ENCODE data around the gene NIN. TPM values are rescaled to one million over a fixed set of nuclear protein-coding genes. Genes with fewer than 3 reads are reported as not detected.

Gene NIN
- total RNA-seq, 3 donors from 2014 or later (not counting 1 experiment from before 2014, with no cell fraction given) = 90.8 to 127 (median 118) TPM

DNA sequence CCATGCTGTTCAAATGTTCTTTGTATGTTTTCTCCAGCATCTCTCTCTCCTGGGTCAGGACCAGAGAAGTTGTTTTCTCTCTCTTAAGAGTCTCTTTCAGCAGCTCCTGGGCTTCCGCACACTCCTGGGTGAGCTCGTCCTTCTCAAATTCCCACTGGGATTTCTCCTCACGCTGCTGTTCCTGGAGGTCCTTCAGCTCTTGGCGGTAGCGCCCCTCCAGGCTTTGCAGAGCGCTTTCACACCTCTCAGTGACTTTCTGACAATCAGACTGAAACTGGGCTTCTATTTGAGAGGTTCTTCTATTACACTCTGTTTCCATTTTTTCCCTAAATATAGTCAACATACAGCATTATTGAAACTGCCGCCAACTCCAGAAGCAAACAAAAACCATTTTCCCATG is 72.7 kb downstream of the NIN start:
- Mint-ChIP-seq H3K27me3 (ENCODE audit: low read depth in 2 of 2) (no peaks in the 10 kb centered on the region), H3K4me3 (no peak overlapping the region), H3K4me1 (no peaks in the 10 kb centered on the region), H3K36me3 (peaks cover 41% of the 10 kb centered on the region), H3K9me3 (no peaks in the 10 kb centered on the region), H3K27ac (no peak overlapping the region)
- ATAC-seq = no peak
- peaks cover 79% of the 10 kb centered on the region for H3K36me3 ChIP-seq (ENCODE audit: control insufficient read depth, insufficient read depth, low read length)
- H3K27me3 ChIP-seq (ENCODE audit: control insufficient read depth, insufficient read depth, low read length) = no peaks in the 10 kb centered on the region
- WGBS (ENCODE audit: insufficient coverage) = 98% methylated on average over 7 of the region's 7 CpGs
- TF ChIP-seq, protein P1, sequence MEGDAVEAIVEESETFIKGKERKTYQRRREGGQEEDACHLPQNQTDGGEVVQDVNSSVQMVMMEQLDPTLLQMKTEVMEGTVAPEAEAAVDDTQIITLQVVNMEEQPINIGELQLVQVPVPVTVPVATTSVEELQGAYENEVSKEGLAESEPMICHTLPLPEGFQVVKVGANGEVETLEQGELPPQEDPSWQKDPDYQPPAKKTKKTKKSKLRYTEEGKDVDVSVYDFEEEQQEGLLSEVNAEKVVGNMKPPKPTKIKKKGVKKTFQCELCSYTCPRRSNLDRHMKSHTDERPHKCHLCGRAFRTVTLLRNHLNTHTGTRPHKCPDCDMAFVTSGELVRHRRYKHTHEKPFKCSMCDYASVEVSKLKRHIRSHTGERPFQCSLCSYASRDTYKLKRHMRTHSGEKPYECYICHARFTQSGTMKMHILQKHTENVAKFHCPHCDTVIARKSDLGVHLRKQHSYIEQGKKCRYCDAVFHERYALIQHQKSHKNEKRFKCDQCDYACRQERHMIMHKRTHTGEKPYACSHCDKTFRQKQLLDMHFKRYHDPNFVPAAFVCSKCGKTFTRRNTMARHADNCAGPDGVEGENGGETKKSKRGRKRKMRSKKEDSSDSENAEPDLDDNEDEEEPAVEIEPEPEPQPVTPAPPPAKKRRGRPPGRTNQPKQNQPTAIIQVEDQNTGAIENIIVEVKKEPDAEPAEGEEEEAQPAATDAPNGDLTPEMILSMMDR (IDR thresholded peaks at IDR 0.05) = no peak
- no peaks in the 10 kb centered on the region for H3K9me3 ChIP-seq (ENCODE audit: control insufficient read depth, insufficient read depth, low read length)
- intact Hi-C loops (cut with micrococcal nuclease) = no loop called here
- no peak overlapping the region for H3K27ac ChIP-seq (ENCODE audit: low read length)
- H3K4me3 ChIP-seq (ENCODE audit: low read length) = no peak overlapping the region
- no peak for DNase-seq
- H3K4me1 ChIP-seq (ENCODE audit: control insufficient read depth, insufficient read depth, low read length) = no peaks in the 10 kb centered on the region

DNA sequence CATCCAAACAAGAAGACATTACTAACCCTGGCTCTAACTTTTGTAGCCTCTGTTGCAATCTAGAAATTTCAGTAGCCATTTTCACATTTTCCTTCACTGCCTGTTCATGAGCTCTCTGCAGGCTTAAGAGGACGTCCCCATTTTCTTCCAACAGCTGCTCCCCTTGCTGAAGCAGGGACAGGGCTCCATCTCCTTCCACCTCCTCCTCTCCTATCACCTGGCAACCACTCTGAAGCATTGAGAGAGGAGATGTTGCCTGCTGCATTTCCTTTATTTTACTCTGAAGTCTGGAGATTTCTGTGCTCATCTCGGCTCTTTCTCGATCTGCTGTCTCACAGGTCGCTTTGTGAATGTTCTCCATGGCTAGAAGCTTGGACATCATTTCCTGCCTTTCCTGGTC is 73.3 kb downstream of the NIN start:
- ATAC-seq = no peak
- intact Hi-C loops (cut with micrococcal nuclease) = no loop called here
- Mint-ChIP-seq H3K9me3 (no peaks in the 10 kb centered on the region), H3K4me3 (no peak overlapping the region), H3K4me1 (no peaks in the 10 kb centered on the region), H3K27ac (no peak overlapping the region), H3K36me3 (peaks cover 35% of the 10 kb centered on the region), H3K27me3 (ENCODE audit: low read depth in 2 of 2) (no peaks in the 10 kb centered on the region)
- Histone ChIP-seq H3K27ac (ENCODE audit: low read length) (no peak overlapping the region), H3K27me3 (ENCODE audit: control insufficient read depth, insufficient read depth, low read length) (no peaks in the 10 kb centered on the region), H3K4me1 (ENCODE audit: control insufficient read depth, insufficient read depth, low read length) (no peaks in the 10 kb centered on the region), H3K9me3 (ENCODE audit: control insufficient read depth, insufficient read depth, low read length) (no peaks in the 10 kb centered on the region), H3K4me3 (ENCODE audit: low read length) (no peak overlapping the region), H3K36me3 (ENCODE audit: control insufficient read depth, insufficient read depth, low read length) (peaks cover 76% of the 10 kb centered on the region)
- DNase-seq = no peak
- WGBS (ENCODE audit: insufficient coverage) = 98% methylated on average over 4 of the region's 4 CpGs
- TF ChIP-seq, protein P1 (IDR thresholded peaks at IDR 0.05) = no peak

DNA sequence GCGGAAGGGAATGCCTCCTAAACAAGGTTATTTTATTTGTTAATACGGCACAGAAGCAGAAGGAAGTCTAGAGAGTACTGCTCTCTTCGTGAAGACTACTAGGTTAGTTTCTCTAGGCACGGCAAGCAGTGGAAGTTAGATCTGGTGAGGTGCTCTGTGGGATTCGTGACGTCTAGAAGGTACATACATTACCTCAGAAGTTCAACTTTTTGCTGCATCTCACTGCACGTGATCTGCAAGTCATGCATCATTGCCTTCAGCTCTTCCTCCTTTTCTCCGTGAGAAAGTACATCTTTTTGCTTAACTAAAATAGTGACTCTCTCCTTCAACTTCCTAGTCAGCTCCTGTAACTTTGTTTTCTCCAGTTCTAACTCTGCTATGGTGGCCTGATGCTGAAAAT is 74.7 kb downstream of the NIN start:
- Histone ChIP-seq H3K4me1 (ENCODE audit: control insufficient read depth, insufficient read depth, low read length) (no peaks in the 10 kb centered on the region), H3K27ac (ENCODE audit: low read length) (peak overlapping the region; percentile 65), H3K4me3 (ENCODE audit: low read length) (no peak overlapping the region), H3K27me3 (ENCODE audit: control insufficient read depth, insufficient read depth, low read length) (no peaks in the 10 kb centered on the region), H3K9me3 (ENCODE audit: control insufficient read depth, insufficient read depth, low read length) (no peaks in the 10 kb centered on the region), H3K36me3 (ENCODE audit: control insufficient read depth, insufficient read depth, low read length) (peaks cover 74% of the 10 kb centered on the region)
- ATAC-seq (peak in 1 of 3 donors; percentile 44), DNase-seq (no peak)
- H3K4me1 Mint-ChIP-seq = no peaks in the 10 kb centered on the region
- intact Hi-C loops (cut with micrococcal nuclease) = no loop called here
- TF ChIP-seq, protein P1 (IDR thresholded peaks at IDR 0.05) = no peak
- no peak overlapping the region for H3K27ac Mint-ChIP-seq
- H3K36me3 Mint-ChIP-seq = peaks cover 29% of the 10 kb centered on the region
- H3K27me3 Mint-ChIP-seq (ENCODE audit: low read depth in 2 of 2) = no peaks in the 10 kb centered on the region
- H3K9me3 Mint-ChIP-seq = no peaks in the 10 kb centered on the region
- 75% methylated on average over 7 of the region's 8 CpGs for WGBS (ENCODE audit: insufficient coverage)
- H3K4me3 Mint-ChIP-seq = no peak overlapping the region

DNA sequence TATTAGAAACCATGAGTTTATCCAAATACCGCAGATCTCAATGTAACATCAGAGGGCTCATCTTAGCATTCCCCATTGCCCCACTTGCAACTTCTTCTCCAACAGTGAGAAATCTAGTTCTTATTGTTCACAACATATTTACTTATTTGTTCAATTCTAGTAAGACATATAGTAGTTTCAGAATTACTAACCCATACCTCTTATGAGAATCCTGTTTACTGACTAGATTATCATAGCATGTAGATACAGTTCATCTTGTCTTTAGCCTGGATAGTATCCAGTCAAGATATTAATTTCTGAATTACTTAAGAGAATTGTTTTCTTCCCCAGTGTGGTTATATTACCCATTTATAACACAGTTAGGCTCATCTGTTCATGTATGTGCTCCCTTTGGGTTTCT is 80.6 kb downstream of the NIN start:
- H3K36me3 Mint-ChIP-seq = peaks cover 27% of the 10 kb centered on the region
- no peak for DNase-seq
- no peaks in the 10 kb centered on the region for H3K4me1 Mint-ChIP-seq
- H3K9me3 Mint-ChIP-seq = no peaks in the 10 kb centered on the region
- Histone ChIP-seq H3K4me3 (ENCODE audit: low read length) (no peak overlapping the region), H3K27ac (ENCODE audit: low read length) (no peak overlapping the region), H3K27me3 (ENCODE audit: control insufficient read depth, insufficient read depth, low read length) (no peaks in the 10 kb centered on the region), H3K4me1 (ENCODE audit: control insufficient read depth, insufficient read depth, low read length) (no peaks in the 10 kb centered on the region), H3K9me3 (ENCODE audit: control insufficient read depth, insufficient read depth, low read length) (no peaks in the 10 kb centered on the region), H3K36me3 (ENCODE audit: control insufficient read depth, insufficient read depth, low read length) (peaks cover 59% of the 10 kb centered on the region)
- no peaks in the 10 kb centered on the region for H3K27me3 Mint-ChIP-seq (ENCODE audit: low read depth in 2 of 2)
- H3K4me3 Mint-ChIP-seq = no peak overlapping the region
- ATAC-seq = no peak
- WGBS (ENCODE audit: insufficient coverage) = 100% methylated on average over 1 of the region's 1 CpG
- intact Hi-C loops (cut with micrococcal nuclease) = no loop called here
- TF ChIP-seq, protein P1 (IDR thresholded peaks at IDR 0.05) = no peak
- H3K27ac Mint-ChIP-seq = no peak overlapping the region
